Upper lobe of right lung (tissue), 1 donor: ENCODE results near the gene OSM. TPM values are rescaled to one million over a fixed set of nuclear protein-coding genes. Genes with fewer than 3 reads are reported as not detected.

ENCODE experiments used
- ATAC-seq: fragments of 200-7000 bp; cut with Tn5 transposase; one replicate; pipeline ENCODE4 v1.9.1; 2020; ENCODE audit warnings: mild to moderate bottlenecking, moderate library complexity
- DNase-seq: peaks from one replicate; pipeline ENCODE4 v3.0.0-alpha.2; 2020
- H3K27ac ChIP-seq: fragments of 200-600 bp; one replicate; pipeline ENCODE4 v1.8.0; 2022
- H3K27me3 ChIP-seq: fragments of 200-600 bp; one replicate; pipeline ENCODE4 v1.8.0; 2022; ENCODE audit warnings: mild to moderate bottlenecking
- H3K36me3 ChIP-seq: fragments of 200-600 bp; one replicate; pipeline ENCODE4 v1.8.0; 2022
- H3K4me1 ChIP-seq: fragments of 200-600 bp; one replicate; pipeline ENCODE4 v1.8.0; 2022
- H3K4me3 ChIP-seq: fragments of 200-600 bp; one replicate; pipeline ENCODE4 v1.8.0; 2022; ENCODE audit warnings: mild to moderate bottlenecking
- H3K9me3 ChIP-seq: fragments of 200-600 bp; one replicate; pipeline ENCODE4 v1.8.0; 2022
- CTCF ChIP-seq: fragments of 200-600 bp; IDR thresholded peaks from one replicate; pipeline ENCODE4 v1.8.0; 2022; ENCODE audit warnings: antibody characterized with exemption
- intact Hi-C: fragments of 100-400 bp; cut with DNase I; formaldehyde crosslinking; loops from one replicate; pipeline ENCODE4 v1.11.0; 2022
- total RNA-seq: library from RNA; stranded (reverse); fragmentation: NEBNext Ultra II Directional; extraction: Animal tissue kit (Norgen Biotek cat#: 25700); gene quantifications from one replicate; pipeline ENCODE4 v1.2.1, GENCODE V29; 2021
- donor health status: DM: no; HTN: yes; CAD: no; lungs with severe emphysema.

OSM gene
- total RNA-seq, 1 donor from 2014 or later: 1.6 TPM

DNA sequence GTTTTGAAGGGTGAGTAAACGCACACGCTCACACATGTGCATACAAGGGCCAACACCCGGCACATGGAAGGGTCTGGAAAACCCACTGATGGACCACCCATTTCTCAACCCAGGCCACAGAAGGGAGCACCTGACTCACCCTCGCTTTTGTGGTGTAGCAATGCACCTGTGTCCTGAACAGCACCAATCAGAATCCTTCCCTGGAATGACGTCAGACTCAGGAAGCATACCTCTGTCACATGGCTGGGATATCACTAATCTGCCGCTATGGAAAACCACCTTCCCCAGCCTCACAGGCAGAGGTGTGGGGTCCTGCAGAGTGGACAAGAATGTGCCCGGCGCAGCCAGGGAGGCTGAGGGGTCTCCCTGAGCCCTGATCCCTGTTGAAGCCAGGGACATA lies 9.0 kb upstream of the OSM start:
- peaks cover 17% of the 10 kb centered on the region for H3K4me1 ChIP-seq
- H3K27me3 ChIP-seq: no peaks in the 10 kb centered on the region
- DNase-seq (no peak), ATAC-seq (no peak)
- H3K9me3 ChIP-seq: no peaks in the 10 kb centered on the region
- no peak overlapping the region for H3K27ac ChIP-seq
- no peaks in the 10 kb centered on the region for H3K36me3 ChIP-seq
- no peak overlapping the region for H3K4me3 ChIP-seq
- TF ChIP-seq CTCF: no peak
- intact Hi-C loops: no loop called here

GRCh38 chr22:30274437-30274812 lies 7.8 kb upstream of the OSM start:
- Histone ChIP-seq H3K27ac (no peak overlapping the region), H3K9me3 (no peaks in the 10 kb centered on the region), H3K4me1 (peaks cover 11% of the 10 kb centered on the region), H3K27me3 (no peaks in the 10 kb centered on the region), H3K4me3 (no peak overlapping the region), H3K36me3 (no peaks in the 10 kb centered on the region)
- no peak for DNase-seq
- intact Hi-C loops: no loop called here
- ATAC-seq: no peak
- no peak for TF ChIP-seq CTCF

GRCh38 chr22:30273711-30274436 lies 7.2 kb upstream of the OSM start:
- no peak overlapping the region for H3K27ac ChIP-seq
- ATAC-seq (no peak), DNase-seq (no peak)
- no peaks in the 10 kb centered on the region for H3K9me3 ChIP-seq
- H3K36me3 ChIP-seq: no peaks in the 10 kb centered on the region
- H3K4me3 ChIP-seq: no peak overlapping the region
- intact Hi-C loops: no loop called here
- no peak for TF ChIP-seq CTCF
- no peaks in the 10 kb centered on the region for H3K27me3 ChIP-seq
- peaks cover 11% of the 10 kb centered on the region for H3K4me1 ChIP-seq

DNA sequence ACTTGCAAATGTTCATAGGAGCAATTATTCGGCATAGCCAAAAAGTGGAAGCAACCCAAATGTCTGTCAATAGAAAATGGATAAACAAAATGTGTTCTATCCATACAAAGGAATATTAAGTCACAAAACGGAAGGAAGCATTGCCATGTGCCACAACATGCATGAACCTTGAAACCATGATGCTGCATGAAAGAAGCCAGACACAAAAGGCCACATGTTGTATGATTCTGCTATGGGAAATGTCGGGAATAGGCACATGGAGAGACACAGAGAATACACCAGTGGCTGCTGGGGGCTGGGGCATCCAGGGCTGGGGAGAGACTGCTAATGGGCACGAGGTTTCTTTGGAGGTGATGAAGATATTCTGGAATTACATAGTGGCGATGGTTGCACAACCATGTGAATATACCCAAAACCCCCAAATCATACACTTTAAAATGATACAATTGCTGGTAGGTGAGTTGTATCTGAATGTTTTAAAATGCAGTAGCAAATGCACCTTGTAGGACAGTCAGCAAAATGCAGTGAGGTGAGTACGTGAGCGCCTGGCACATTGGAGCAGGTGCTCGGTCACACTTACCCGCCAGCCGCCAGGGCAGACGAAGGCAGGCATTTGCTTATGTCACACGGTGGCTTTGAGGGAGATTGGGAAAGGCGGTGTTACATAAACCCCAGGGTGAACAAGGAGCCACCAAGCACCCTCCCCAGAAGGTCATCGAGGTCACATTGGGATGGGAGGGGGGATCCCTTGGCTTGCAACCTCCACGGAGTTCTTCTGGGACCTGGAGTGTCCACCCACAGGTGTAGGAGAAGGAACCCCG lies 6.3 kb upstream of the OSM start:
- no peak overlapping the region for H3K27ac ChIP-seq
- TF ChIP-seq CTCF: no peak
- intact Hi-C loops: no loop called here

GRCh38 chr22:30270832-30271231 lies 4.2 kb upstream of the OSM start:
- intact Hi-C loops: no loop called here
- Histone ChIP-seq H3K9me3 (no peaks in the 10 kb centered on the region), H3K4me3 (no peak overlapping the region), H3K4me1 (no peaks in the 10 kb centered on the region), H3K36me3 (no peaks in the 10 kb centered on the region), H3K27me3 (no peaks in the 10 kb centered on the region), H3K27ac (no peak overlapping the region)
- ATAC-seq (peak; percentile 77), DNase-seq (peak; percentile 90)
- TF ChIP-seq CTCF: no peak

More for the DNA sequence above, 6.3 kb upstream of the OSM start:
- DNase-seq (no peak), ATAC-seq (peak; percentile 3)
- Histone ChIP-seq H3K4me3 (no peak overlapping the region), H3K9me3 (no peaks in the 10 kb centered on the region), H3K4me1 (peaks cover 9% of the 10 kb centered on the region), H3K36me3 (no peaks in the 10 kb centered on the region), H3K27me3 (no peaks in the 10 kb centered on the region)
